Measurements from ENCODE around the gene RASSF7. TPM values are rescaled to one million over a fixed set of nuclear protein-coding genes. Genes with fewer than 3 reads are reported as not detected.
A peak's percentile ranks its signal among the peaks of the same experiment; 100 is the strongest.

The RASSF7 gene
- polyA plus RNA-seq, 1 donor from 2014 or later, result 37.1 TPM

GRCh38 chr11:555227-555779 lies 5.5 kb upstream of the RASSF7 start:
- H3K9me3 ChIP-seq (ENCODE audit: low read length), result no peaks in the 10 kb centered on the region
- H3K4me2 ChIP-seq (ENCODE audit: low read length), result no peak overlapping the region
- H3K79me2 ChIP-seq (replicated peaks; ENCODE audit: insufficient read depth, low read length), result no peaks in the 10 kb centered on the region
- H4K20me1 ChIP-seq (ENCODE audit: insufficient read depth), result no peaks in the 10 kb centered on the region
- TF ChIP-seq EZH2 (IDR thresholded peaks at IDR 0.05; ENCODE audit: borderline replicate concordance, insufficient read depth, low read length, poor library complexity, severe bottlenecking) (peak; percentile 81), EP300 (conservative IDR thresholded peaks at IDR 0.05; ENCODE audit: poor library complexity, severe bottlenecking) (no peak)
- no peak overlapping the region for H2AFZ ChIP-seq (ENCODE audit: low read depth, low read length)
- H3K4me3 ChIP-seq (ENCODE audit: low read length), result peak overlapping the region; percentile 62
- H3K27me3 ChIP-seq (ENCODE audit: insufficient read depth, low read depth, low read length), result peaks cover 41% of the 10 kb centered on the region
- H3K9ac ChIP-seq (ENCODE audit: low read length), result peak overlapping the region; percentile 36
- no peaks in the 10 kb centered on the region for H3K36me3 ChIP-seq (ENCODE audit: insufficient read depth, low read length)
- H3F3A ChIP-seq (ENCODE audit: insufficient read depth, low read length, poor library complexity, severe bottlenecking), result no peaks in the 10 kb centered on the region
- H3K27ac ChIP-seq (ENCODE audit: low read length), result no peak overlapping the region
- H3K9me2 ChIP-seq (ENCODE audit: insufficient read depth, low read length), result no peaks in the 10 kb centered on the region

GRCh38 chr11:555780-556661 lies 4.7 kb upstream of the RASSF7 start:
- Histone ChIP-seq H3F3A (ENCODE audit: insufficient read depth, low read length, poor library complexity, severe bottlenecking) (no peaks in the 10 kb centered on the region), H3K9me3 (ENCODE audit: low read length) (no peaks in the 10 kb centered on the region), H3K9ac (ENCODE audit: low read length) (no peak overlapping the region), H3K79me2 (replicated peaks; ENCODE audit: insufficient read depth, low read length) (no peaks in the 10 kb centered on the region), H3K36me3 (ENCODE audit: insufficient read depth, low read length) (no peaks in the 10 kb centered on the region), H4K20me1 (ENCODE audit: insufficient read depth) (no peaks in the 10 kb centered on the region), H3K27me3 (ENCODE audit: insufficient read depth, low read depth, low read length) (peaks cover 41% of the 10 kb centered on the region), H3K9me2 (ENCODE audit: insufficient read depth, low read length) (no peaks in the 10 kb centered on the region), H3K4me2 (ENCODE audit: low read length) (no peak overlapping the region), H2AFZ (ENCODE audit: low read depth, low read length) (no peak overlapping the region), H3K4me3 (ENCODE audit: low read length) (peak overlapping the region; percentile 62), H3K27ac (ENCODE audit: low read length) (no peak overlapping the region)
- TF ChIP-seq POLR2AphosphoS5 (IDR thresholded peaks at IDR 0.05), result no peak
- TF ChIP-seq CTCF (IDR thresholded peaks at IDR 0.05; ENCODE audit: poor library complexity, severe bottlenecking), result no peak
- no peak for TF ChIP-seq REST (IDR thresholded peaks at IDR 0.05; ENCODE audit: borderline replicate concordance)
- no peak for TF ChIP-seq MXI1 (conservative IDR thresholded peaks at IDR 0.05; ENCODE audit: poor library complexity, severe bottlenecking)
- no peak for TF ChIP-seq EP300 (conservative IDR thresholded peaks at IDR 0.05; ENCODE audit: poor library complexity, severe bottlenecking)
- no peak for TF ChIP-seq SMC3 (conservative IDR thresholded peaks at IDR 0.05; ENCODE audit: poor library complexity)
- TF ChIP-seq EZH2 (IDR thresholded peaks at IDR 0.05; ENCODE audit: borderline replicate concordance, insufficient read depth, low read length, poor library complexity, severe bottlenecking), result peak; percentile 24
